Measurements from ENCODE around the gene SNX14. TPM values are rescaled to one million over a fixed set of nuclear protein-coding genes. Genes with fewer than 3 reads are reported as not detected.
A peak's percentile ranks its signal among the peaks of the same experiment; 100 is the strongest.

The SNX14 gene
- total and polyA plus RNA-seq, 10 of the 15 experiments (the other 5 are each of a cell fraction or from before 2014, with no cell fraction given) = 34.2 to 122 (median 51.0) TPM

DNA sequence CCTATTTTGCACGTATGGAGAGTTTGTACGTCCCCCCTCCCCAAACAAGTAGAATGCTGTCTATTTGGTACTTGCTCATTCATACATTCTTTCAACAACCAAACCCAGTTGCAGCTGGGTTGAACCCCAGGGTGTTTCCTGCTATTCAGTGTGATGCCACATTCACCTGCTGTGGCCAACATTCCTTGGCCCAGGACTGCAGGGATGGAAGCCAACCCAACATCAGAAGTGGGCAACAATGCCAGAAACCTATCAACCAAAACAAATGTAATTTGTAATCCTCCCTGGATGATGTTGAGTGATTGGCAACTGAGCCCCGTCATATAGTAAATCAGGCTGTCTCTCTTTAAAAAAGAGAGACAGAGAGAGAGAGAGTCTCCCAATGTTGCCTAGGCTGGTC, 134.9 kb downstream of the SNX14 start:
- Histone ChIP-seq H3K4me3 (no peak overlapping the region), H3K79me2 (ENCODE audit: control insufficient read depth, insufficient read depth, low read length) (peaks cover 8% of the 10 kb centered on the region), H3K9me3 (replicated peaks; ENCODE audit: control insufficient read depth, insufficient read depth, low read length) (no peaks in the 10 kb centered on the region), H3K36me3 (ENCODE audit: control insufficient read depth in 2 of 2, insufficient read depth in 2 of 2, low read length in 1 of 2) (no peaks in the 10 kb centered on the region), H3K9ac (ENCODE audit: control insufficient read depth, insufficient read depth, low read length) (no peak overlapping the region), H4K20me1 (ENCODE audit: control insufficient read depth, insufficient read depth) (no peaks in the 10 kb centered on the region), H2AFZ (ENCODE audit: control insufficient read depth, low read depth, low read length) (no peak overlapping the region), H3K4me1 (ENCODE audit: control insufficient read depth, insufficient read depth, low read length) (peaks cover 43% of the 10 kb centered on the region), H3K4me2 (ENCODE audit: control insufficient read depth, insufficient read depth) (0 out of 2 replicates have a peak overlapping the region, but pooled peaks have one; percentile 19), H3K27me3 (replicated peaks in 1 of 2; ENCODE audit: control insufficient read depth in 2 of 2, insufficient read depth in 2 of 2, low read length in 1 of 2) (no peaks in the 10 kb centered on the region), H3K27ac (ENCODE audit: control insufficient read depth, insufficient read depth) (no peak overlapping the region)
- DNase-seq (ENCODE audit: low read depth, low spot score) (no peak), FAIRE-seq (no peak), ATAC-seq (no peak)
- no peak for TF ChIP-seq SREBF1 (IDR thresholded peaks at IDR 0.05; ENCODE audit: low read length)
- TF ChIP-seq RCOR1 (conservative IDR thresholded peaks at IDR 0.05; ENCODE audit: low read depth, low read length) = no peak
- CTCF ChIA-PET = interaction anchor here (0.7 to 2.9 kb wide), 4 partner anchors 9 to 98 kb away, joined by 3 to 28 read pairs (median 8); partner anchors contain the start of gene NT5E
- WGBS (ENCODE audit: insufficient coverage, insufficient replicate concordance, low lambda C conversion rate, missing lambda C conversion rate) = 90% methylated on average over 3 of the region's 3 CpGs
- BruUV-seq (replicated peaks) = no TSS peak
- in situ Hi-C loops (cut with MboI) = no loop called here
- SMC1A ChIA-PET (ENCODE audit: uncharacterized antibody, unreplicated experiment) = interaction anchor here (1.0 to 9.8 kb wide), 9 partner anchors 9 to 103 kb away, joined by 3 to 138 read pairs (median 4); partner anchors contain the start of gene NT5E
- POLR2A ChIA-PET = interaction anchor here (1.3 to 8.0 kb wide), 4 partner anchors 8 to 62 kb away, joined by 4 to 64 read pairs (median 4); partner anchors contain the start of gene NT5E
- intact Hi-C loops (cut with micrococcal nuclease; ENCODE audit: unreplicated experiment) = no loop called here
- RAD21 ChIA-PET (ENCODE audit: unreplicated experiment) = interaction anchor here (1.6 to 7.3 kb wide), 3 partner anchors 7 to 106 kb away, joined by 3 to 76 read pairs (median 11); partner anchors contain the start of gene NT5E

DNA sequence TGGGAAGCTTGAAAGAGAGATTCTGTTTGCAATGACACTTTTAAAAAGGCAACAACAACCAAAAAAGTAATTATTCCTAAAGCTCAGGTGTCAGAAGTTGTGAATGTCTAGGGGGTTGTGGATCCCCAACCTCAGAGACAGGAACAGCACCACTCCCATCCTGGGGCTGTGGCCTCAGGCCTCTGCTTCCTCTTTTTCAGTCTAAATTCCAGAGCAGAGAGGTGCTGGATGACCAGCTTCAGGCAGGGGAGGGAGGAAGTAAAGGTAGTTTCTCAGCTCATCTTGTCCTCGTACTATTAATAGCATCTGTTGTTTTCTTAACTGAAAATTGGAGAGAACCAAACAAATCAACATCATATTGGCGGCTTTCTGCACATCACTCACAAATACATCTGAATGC, 135.5 kb downstream of the SNX14 start:
- Histone ChIP-seq H3K4me3 (no peak overlapping the region), H3K27ac (ENCODE audit: control insufficient read depth, insufficient read depth) (peak overlapping the region; percentile 43; the same call in 1 of the 2 replicates), H2AFZ (ENCODE audit: control insufficient read depth, low read depth, low read length) (no peak overlapping the region; the same call in 1 of the 2 replicates), H3K27me3 (replicated peaks in 1 of 2; ENCODE audit: control insufficient read depth in 2 of 2, insufficient read depth in 2 of 2, low read length in 1 of 2) (no peaks in the 10 kb centered on the region), H3K4me1 (ENCODE audit: control insufficient read depth, insufficient read depth, low read length) (peaks cover 49% of the 10 kb centered on the region), H3K4me2 (ENCODE audit: control insufficient read depth, insufficient read depth) (peak overlapping the region; percentile 71), H3K9ac (ENCODE audit: control insufficient read depth, insufficient read depth, low read length) (no peak overlapping the region), H3K9me3 (replicated peaks; ENCODE audit: control insufficient read depth, insufficient read depth, low read length) (no peaks in the 10 kb centered on the region), H4K20me1 (ENCODE audit: control insufficient read depth, insufficient read depth) (no peaks in the 10 kb centered on the region), H3K36me3 (ENCODE audit: control insufficient read depth in 2 of 2, insufficient read depth in 2 of 2, low read length in 1 of 2) (no peaks in the 10 kb centered on the region), H3K79me2 (ENCODE audit: control insufficient read depth, insufficient read depth, low read length) (peaks cover 10% of the 10 kb centered on the region)
- FAIRE-seq = no peak
- RAD21 ChIA-PET (ENCODE audit: unreplicated experiment) = interaction anchor here (1.6 to 7.3 kb wide), 3 partner anchors 7 to 106 kb away, joined by 3 to 76 read pairs (median 11); partner anchors contain the start of gene NT5E
- DNase-seq (ENCODE audit: low read depth, low spot score) = no peak
- in situ Hi-C loops (cut with MboI) (no loop called here), intact Hi-C loops (cut with micrococcal nuclease; ENCODE audit: unreplicated experiment) (no loop called here)
- no TSS peak for BruUV-seq (replicated peaks)
- SMC1A ChIA-PET (ENCODE audit: uncharacterized antibody, unreplicated experiment) = interaction anchor here (0.7 to 9.8 kb wide), 14 partner anchors 9 to 102 kb away, joined by 3 to 138 read pairs (median 4); partner anchors contain the start of gene NT5E
- ATAC-seq = no peak
- CTCF ChIA-PET = interaction anchor here (0.7 to 13.2 kb wide), 5 partner anchors 8 to 97 kb away, joined by 3 to 188 read pairs (median 4); partner anchors contain the start of gene NT5E
- TF ChIP-seq IKZF2 (IDR thresholded peaks at IDR 0.05) = peak; percentile 46 to 72; a peak in 3 of 4 replicates
- TF ChIP-seq RUNX3 (IDR thresholded peaks at IDR 0.05; ENCODE audit: low read length) = peak; percentile 33; the same call in 1 of the 2 replicates
- peak; percentile 70 for TF ChIP-seq EED (IDR thresholded peaks at IDR 0.05; ENCODE audit: low read depth)
- TF ChIP-seq IKZF1 (conservative IDR thresholded peaks at IDR 0.05) = peak; percentile 43
- TF ChIP-seq NFYB (IDR thresholded peaks at IDR 0.05; ENCODE audit: insufficient read depth, low read depth, low read length) = no peak
- peak; percentile 58; the same call in 1 of the 2 replicates for TF ChIP-seq SPI1 (IDR thresholded peaks at IDR 0.05; ENCODE audit: borderline replicate concordance, insufficient read depth, low read depth, low read length)
- 3% methylated on average over 2 of the region's 2 CpGs for WGBS (ENCODE audit: insufficient coverage, insufficient replicate concordance, low lambda C conversion rate, missing lambda C conversion rate)
- POLR2A ChIA-PET = interaction anchor here (1.0 to 8.0 kb wide), 5 partner anchors 7 to 62 kb away, joined by 3 to 64 read pairs (median 4); partner anchors contain the start of gene NT5E
